ENCODE data around the gene ARL6IP5.

Gene ARL6IP5

GRCh38 chr3:69116897-69117296 lies 32.2 kb downstream of the ARL6IP5 start:
- no peak for DNase-seq (ENCODE audit: low spot score)

- no peak for DNase-seq (ENCODE audit: low spot score)
Measured at GRCh38 chr3:69118555-69118954, 33.8 kb downstream of the ARL6IP5 start.

- no peak for DNase-seq (ENCODE audit: low spot score)
Measured at GRCh38 chr3:69119138-69119537, 34.4 kb downstream of the ARL6IP5 start.

GRCh38 chr3:69119681-69120080 lies 34.9 kb downstream of the ARL6IP5 start:
- no peak for DNase-seq (ENCODE audit: low spot score)

GRCh38 chr3:69120879-69121464 lies 36.2 kb downstream of the ARL6IP5 start:
- DNase-seq (ENCODE audit: low spot score), result peak; percentile 77

GRCh38 chr3:69121513-69121912 lies 36.8 kb downstream of the ARL6IP5 start:
- no peak for DNase-seq (ENCODE audit: low spot score)

- DNase-seq (ENCODE audit: low spot score), result no peak
Measured at GRCh38 chr3:69121950-69122349, 37.2 kb downstream of the ARL6IP5 start.

GRCh38 chr3:69122403-69122802 lies 37.7 kb downstream of the ARL6IP5 start, which contains the start of gene LMOD3:
Gene LMOD3, minus strand, starts transcription at chr3:69122595. Its CDS starts 209 bp downstream, at chr3:69122386.
- DNase-seq (ENCODE audit: low spot score), result no peak

GRCh38 chr3:69126216-69126615 lies 41.5 kb downstream of the ARL6IP5 start:
- DNase-seq (ENCODE audit: low spot score), result no peak

GRCh38 chr3:69126999-69127398 lies 42.3 kb downstream of the ARL6IP5 start:
- no peak for DNase-seq (ENCODE audit: low spot score)

GRCh38 chr3:69128509-69128908 lies 43.8 kb downstream of the ARL6IP5 start:
- DNase-seq (ENCODE audit: low spot score), result no peak

- DNase-seq (ENCODE audit: low spot score), result no peak
Measured at GRCh38 chr3:69129531-69129930, 44.8 kb downstream of the ARL6IP5 start.

- DNase-seq (ENCODE audit: low spot score), result no peak
Measured at GRCh38 chr3:69130689-69131088, 46.0 kb downstream of the ARL6IP5 start.

GRCh38 chr3:69137005-69137404 lies 52.3 kb downstream of the ARL6IP5 start:
- no peak for DNase-seq (ENCODE audit: low spot score)

GRCh38 chr3:69137412-69137811 lies 52.7 kb downstream of the ARL6IP5 start:
- DNase-seq (ENCODE audit: low spot score), result no peak

- no peak for DNase-seq (ENCODE audit: low spot score)
Measured at GRCh38 chr3:69141313-69141712, 56.6 kb downstream of the ARL6IP5 start.

GRCh38 chr3:69142090-69142489 lies 57.4 kb downstream of the ARL6IP5 start:
- no peak for DNase-seq (ENCODE audit: low spot score)

- no peak for DNase-seq (ENCODE audit: low spot score)
Measured at GRCh38 chr3:69142797-69143454, 58.2 kb downstream of the ARL6IP5 start.

- no peak for DNase-seq (ENCODE audit: low spot score)
Measured at GRCh38 chr3:69143612-69144011, 58.9 kb downstream of the ARL6IP5 start.

GRCh38 chr3:69144631-69145245 lies 60.0 kb downstream of the ARL6IP5 start:
- DNase-seq (ENCODE audit: low spot score), result peak; percentile 47

- DNase-seq (ENCODE audit: low spot score), result no peak
Measured at GRCh38 chr3:69145688-69146087, 61.0 kb downstream of the ARL6IP5 start.

GRCh38 chr3:69149586-69149985 lies 64.8 kb downstream of the ARL6IP5 start:
- DNase-seq (ENCODE audit: low spot score), result no peak
